GM21825 (cell line): ENCODE results near the gene TEP1.

Experiments used
- ATAC-seq: cut with Tn5 transposase; IDR thresholded peaks from one replicate; pipeline ENCODE4 v1.9.1; 2021; ENCODE audit warnings: mild to moderate bottlenecking, moderate library complexity; ENCODE audit not compliant: unreplicated experiment

The TEP1 gene

DNA sequence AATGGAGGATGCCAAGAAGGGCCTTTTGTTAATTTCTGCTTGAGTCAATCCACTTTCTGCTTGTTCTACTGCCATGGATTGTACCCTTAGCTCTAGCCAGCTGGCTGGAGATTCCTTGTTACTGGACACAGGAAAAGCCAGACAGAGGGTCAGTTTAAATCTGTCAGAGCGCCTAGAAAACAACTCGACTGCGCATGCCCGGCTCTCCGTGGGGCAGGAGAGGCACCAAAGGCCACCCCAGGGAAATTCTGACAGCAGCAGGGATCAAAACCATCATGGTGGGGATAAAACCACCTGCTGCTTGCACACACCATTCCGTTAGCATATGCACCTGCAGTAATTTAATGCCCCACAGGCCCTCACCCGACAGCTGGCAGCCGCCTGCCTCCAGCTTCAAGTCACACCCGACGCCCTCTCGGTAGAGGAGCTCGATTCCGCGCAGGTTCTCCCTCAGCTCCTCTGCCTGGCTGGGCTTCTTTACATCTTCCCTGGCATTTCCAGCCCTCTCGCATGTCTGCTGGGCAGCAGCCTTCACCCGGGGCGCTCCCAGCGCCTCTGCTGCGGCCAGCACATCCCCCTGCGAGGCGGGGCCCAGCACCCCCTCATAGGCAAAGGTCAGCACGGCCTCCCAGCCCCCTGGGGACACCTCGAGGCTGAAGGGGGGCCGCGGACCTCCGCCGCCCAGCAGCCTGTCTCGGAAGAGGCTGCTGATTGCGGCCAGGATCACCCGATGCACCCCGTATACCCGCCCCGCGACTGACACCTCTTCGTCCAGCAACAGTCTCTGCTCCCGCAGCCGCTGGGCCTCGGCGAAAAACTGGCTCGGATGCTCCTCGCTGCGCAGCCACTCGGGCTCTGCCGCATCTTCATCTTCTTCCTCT is 21.6 kb upstream of the TEP1 start:
- ATAC-seq = no peak

DNA sequence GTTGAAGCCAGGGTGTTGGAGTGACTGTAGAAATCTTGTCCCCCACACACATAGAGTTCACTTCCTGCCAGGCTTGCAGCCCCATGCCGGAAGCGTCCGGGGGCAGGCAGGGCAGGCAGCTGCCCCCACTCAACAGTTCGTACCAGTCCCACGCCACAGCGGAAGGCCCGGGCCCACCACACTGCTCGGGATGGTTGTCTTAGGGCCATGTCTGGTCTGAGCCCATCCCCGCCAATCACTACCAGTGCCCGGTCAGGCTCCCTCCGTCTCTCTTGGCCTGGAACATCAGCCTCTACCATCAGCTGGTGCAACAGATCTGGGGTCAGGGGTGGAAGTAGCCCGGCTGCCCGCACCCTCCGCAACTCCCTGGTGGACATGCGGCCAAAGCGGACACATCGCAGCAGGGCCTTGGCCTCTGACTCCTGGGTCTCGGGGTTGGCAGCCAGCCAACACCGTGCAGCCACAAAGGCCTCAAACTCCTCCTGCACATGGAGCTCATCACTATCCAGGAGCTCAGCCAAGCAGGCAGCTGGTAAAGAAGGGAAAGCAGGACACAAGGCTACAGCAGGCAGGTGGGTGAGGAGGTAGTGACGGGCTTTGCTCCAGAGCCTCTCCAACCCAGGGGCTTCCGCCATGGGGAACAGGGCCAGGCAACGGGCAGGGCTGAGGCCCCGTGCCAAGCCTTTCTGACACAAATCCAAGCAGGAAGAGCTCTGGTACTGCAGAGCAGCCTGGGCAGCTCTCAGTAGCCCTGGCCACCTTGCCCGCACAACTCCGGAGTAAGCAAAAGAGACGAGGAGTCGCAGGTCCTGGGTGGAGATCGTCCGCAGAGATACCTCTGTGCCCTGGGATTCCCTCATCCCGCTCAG is 16.7 kb upstream of the TEP1 start:
- ATAC-seq = no peak

DNA sequence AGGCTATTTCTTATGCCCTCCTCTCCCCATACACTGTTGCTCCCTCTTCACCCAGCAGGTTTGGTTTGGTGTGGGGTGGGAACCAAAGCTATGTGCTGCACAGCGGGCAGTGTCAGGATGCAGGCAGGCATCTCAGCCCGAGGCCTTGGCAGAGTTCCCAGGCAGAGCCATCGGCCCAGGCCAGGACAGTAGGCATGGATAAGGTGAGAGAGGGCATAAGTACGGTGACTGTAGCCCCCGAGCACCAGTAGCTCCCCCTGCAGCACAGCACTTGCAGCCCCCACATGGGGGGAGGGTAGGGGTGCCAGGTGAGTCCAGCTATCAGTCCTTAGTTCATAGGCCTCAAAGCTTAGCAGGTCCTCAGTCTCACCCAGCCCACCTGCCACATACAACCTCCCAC is 15.5 kb upstream of the TEP1 start:
- ATAC-seq = no peak

DNA sequence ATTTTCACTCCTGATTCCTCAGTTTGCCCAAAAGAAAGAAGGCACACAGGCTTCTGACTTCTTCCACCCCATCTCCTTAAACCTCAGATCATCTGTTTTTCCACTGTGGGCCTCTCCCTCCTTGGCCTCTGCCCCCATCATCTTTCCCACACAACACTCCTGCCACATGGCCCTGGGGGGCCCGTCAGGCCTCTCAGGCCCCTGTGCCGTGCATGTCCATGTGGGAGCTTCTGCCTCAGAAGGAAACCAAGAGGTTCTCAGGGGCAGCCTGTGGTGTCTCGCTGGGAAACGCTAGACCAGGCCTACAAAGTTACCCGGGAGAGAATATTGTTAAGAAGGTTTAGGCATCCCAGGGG is 14.7 kb upstream of the TEP1 start:
- peak; percentile 31 for ATAC-seq

DNA sequence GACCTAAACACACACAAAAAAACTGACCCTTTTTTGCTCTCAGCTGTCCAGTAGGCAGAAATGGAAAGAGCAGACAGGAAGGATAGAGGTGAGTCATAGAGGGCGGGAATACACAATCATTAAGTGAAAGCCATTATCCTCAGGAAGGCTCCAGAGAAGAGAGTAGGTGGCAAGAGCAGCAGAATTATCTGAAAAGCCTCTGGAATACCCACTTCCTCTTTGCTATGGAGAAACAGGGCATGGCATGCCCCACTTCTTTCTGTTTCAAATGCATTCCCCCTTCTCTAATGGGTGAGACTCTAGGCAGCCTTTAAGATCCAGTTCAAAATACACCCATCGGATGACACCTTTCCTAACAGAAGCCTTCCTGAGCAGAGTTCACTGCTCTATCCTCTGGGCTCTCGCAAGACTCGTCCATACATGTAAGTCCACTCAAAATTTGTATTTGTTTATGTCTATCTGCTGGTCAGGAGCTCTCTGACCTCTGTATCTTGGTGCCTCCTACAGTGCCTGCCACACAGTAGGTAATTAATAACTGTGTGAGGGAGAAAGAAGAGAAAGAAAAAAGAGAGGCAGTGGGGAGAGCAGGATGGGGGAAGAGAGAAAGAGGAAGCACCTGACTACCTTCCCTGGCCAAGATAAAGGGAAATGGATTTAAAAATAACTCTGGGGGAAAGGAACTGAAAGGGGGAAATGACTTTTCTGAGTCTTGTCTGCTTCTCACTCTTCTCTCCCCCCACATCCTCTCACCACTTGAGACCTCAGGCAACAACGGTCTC is 14.1 kb upstream of the TEP1 start:
- ATAC-seq = peak; percentile 74

DNA sequence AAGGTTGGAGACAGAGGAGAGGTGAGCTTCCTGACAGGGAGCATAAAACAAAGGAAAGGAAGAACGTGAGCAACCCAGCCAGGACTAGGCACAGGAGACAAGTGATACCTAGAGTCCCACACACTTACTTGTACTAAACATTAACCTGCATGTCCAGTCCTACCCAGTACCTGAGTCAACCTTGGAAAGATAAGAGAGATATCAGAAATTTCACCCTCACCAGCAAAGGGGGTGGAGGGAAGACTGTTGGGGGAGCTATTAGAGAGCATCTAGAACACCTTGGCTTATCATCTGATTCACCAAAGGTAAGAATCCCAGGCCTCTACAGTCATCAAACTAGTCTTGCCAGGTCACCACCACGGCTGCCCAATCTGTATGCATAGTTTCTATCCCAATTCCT is 11.6 kb upstream of the TEP1 start:
- no peak for ATAC-seq

DNA sequence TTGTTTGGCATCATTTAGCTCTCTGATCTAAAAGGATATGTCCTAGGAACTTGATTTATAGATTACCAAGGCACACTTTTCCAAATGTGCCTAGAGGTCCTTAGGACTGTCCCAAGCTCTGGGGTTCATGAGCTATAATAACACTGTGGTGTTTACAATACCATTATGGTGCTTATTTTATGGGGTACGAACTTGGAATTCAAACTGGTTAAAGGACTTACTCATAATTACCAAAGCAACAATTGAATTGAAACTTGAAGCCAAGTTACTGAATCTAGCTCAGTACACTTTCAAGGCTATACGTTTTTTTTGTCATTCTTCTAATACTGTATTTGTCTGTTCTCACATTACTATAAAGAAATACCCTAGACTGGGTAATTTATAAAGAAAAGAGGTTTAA is 9.6 kb upstream of the TEP1 start:
- no peak for ATAC-seq

DNA sequence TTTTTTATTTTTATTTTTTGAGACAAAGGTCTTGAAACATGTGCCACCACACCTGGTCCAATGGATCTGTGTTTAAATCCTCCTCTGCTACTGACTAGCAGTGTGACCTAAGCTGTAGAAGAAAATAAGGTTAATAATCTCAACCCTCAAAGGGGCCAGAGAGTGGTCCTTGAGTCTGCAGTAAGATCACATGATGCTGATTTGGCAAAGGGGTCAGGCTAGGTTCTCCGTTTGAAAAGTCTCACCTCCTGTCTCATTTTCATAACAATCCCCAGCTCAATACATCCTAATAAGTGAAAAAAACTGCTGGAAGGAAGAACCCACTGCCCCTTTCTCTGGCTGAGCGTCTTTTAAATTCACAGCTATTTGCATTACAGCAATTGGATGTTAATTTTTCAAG is 8.0 kb upstream of the TEP1 start:
- no peak for ATAC-seq

DNA sequence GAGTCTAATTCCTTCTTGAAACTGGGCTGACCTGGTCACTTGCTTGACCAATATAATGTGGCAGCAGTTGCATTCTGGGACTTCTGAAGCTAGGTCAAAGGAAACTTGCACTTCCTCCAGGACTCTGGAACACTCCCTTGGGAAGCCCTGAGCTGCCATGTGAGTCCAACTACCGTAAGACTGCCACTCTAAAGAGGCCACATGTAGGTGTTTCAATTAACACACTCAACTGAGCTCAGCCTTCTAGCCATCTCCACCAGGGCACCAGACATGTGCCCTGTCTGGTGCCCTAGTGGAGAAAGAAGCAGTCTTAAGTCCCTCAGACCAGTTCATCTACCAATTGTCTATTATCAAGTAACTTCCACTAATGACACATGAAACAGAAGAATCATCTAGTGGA is 6.1 kb upstream of the TEP1 start:
- no peak for ATAC-seq

DNA sequence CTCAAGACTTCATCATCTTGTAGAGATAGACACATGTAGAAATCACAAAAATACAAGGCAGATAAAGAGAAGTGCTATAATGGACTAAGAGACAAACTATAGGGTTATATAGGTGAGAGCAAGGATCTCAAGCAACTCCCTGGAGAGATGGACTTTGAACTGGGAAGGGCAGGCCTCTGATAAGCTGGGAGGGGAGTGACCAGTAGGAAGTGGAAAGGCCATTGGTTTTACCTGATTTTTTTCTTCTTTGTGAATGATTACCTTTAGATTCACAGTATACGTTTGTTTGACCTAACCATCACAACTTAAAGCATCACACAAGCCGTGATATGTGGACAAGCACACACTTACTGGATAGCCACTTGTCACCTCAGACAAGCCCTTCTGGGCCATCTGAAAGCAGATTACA is 5.2 kb upstream of the TEP1 start:
- no peak for ATAC-seq

DNA sequence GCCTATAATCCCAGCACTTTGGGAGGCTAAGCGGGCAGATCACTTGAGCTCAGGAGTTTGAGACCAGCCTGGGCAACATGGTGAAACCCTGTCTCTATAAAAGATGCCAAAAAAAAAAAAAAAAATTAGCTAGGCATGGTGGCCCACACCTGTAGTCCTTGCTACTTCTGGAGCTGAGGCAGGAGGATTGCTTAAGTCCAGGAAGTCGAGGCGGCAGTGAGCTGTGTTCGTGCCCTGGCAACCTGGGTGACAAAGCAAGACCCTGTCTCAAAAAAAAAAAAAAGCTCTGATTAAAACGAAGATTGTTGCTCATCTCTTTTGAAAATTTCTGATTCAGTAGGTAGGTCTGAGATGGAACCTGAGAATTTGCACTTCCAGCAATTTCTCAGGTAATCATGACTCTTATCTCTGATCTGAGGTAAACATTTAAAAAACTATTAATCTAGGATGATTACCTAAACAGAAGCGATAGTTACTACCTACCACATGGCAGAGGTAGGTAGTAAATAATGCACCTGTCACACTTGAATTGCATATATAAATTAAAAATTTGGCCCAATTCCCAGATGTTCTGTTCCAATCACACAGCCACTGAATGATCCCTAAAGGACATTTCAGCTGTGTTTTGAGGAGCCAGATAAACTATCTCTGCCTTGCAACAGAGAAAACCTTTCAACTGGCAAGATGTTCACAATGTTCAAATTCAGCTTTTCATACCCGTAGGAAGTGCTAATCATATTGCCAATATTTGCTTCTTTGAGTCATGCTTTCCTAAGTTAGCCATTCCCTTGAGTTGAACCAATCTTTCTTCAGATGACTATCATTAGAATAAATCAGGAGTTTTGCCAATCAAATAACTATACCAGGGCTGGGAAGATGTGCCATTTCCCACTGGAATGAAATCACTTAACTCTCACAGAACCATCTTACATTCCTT is 4.2 kb upstream of the TEP1 start:
- ATAC-seq = no peak

DNA sequence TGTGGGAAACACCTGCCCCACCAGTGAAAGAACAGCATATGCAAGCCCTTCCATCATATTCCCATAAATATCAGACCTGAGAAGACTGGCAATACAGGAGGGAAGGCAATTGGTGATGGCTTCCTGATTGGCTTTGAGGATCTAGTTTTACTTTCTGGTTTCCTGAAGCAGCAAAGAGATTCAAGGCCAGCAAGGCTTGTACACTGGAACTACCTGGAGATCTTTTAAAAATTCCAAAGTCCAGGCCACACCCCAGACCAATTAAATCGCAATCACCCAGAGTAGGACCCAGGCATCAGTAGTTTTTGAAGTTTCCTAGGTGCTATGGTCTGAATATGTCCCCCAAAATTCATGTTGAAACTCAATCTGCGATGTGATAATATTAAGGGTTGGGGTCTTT is 2.9 kb upstream of the TEP1 start:
- ATAC-seq = no peak

DNA sequence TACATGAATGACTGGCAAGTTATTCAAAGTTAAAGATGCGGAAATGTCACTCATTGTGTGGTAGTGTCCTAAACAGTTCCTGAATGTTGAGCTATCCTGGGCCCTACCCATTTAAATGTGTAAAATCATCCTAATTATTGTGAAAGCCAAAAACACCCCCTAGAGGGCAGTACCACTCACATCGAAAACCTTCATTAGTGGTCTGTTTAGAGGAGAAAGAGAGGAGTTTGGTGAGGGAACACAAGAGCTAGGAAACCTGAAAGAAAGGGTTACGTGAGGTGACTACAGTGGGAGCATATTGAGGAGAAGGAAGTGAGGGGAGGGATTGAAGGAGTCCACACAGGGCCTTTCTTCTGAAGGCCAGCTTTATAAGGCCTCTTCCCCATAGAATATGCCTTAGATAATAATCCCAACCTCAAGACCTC is 2.5 kb upstream of the TEP1 start:
- ATAC-seq = no peak

DNA sequence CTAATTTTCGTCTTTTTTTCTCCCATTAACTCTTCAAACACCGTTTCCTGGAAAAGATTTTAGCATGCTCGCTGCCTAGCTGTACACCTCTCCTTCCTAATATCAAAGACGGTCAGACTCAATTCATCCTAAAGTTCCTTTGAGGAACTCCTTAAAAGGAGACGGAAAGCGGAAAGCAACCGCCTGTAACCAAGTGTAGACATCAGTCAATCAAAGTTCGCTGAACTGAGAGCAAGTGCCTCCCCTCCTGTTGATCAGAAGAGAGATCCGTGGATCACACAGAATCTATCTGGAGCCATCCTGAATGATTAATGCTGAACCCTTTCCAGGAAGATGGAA is 412 bp upstream of the TEP1 start:
- ATAC-seq = peak; percentile 35

DNA sequence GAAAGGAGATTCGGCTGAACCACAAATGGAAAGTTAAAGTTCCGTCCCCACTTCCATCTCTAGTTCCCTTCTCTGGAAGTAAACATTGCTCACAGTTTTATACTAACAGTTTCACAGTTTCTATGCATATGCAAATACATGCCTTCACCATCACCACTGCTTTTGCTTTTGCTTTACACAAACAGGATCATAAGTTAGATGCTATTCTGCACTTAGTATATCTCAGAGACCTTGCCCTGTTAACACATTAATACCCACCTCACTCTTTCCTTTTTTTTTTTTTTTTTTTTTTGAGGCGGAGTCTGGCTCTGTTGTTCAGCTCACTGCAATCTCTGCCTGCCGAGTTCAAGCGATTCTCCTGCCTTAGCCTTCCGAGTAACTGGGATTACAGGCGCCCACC is 890 bp downstream of the TEP1 start:
- ATAC-seq = peak; percentile 47

DNA sequence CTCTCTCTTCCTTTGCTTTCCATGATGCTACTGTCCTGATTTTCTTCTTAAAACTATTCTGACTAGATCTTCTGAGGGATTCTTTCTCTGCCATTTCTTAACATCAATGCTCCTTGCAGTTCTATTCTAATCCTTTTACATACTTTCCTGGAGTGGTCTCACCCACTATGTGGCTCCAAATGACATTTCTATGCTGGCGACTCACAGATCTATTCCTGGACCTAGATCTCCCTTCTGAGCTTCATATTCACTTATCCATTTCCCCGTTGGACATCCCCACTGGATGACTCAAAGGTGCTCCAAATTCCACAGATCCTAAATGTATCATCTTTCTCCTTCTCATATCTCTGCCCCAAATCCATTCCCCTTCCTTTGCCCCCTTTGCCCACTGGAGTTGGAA is 4.1 kb downstream of the TEP1 start:
- no peak for ATAC-seq

DNA sequence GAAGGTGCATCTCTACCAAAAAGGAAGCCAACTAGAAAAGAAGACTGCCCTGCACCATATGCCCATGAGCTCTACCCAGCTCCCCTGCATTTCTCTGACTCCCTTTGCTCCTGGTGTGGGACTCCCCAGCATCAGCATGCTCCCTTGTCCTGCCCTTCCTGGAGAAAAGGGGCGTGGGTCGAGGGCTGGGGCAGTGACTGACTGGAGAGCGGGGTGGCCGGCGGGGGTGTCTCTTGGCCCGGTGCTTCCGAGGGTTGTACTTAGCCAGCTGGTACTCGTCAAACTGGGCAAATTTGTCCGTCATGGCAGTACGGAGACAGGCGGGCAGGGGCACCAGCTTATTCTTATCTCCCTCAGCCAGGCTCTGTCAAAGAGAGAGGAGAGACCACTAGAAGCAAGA is 9.8 kb downstream of the TEP1 start:
- no peak for ATAC-seq

DNA sequence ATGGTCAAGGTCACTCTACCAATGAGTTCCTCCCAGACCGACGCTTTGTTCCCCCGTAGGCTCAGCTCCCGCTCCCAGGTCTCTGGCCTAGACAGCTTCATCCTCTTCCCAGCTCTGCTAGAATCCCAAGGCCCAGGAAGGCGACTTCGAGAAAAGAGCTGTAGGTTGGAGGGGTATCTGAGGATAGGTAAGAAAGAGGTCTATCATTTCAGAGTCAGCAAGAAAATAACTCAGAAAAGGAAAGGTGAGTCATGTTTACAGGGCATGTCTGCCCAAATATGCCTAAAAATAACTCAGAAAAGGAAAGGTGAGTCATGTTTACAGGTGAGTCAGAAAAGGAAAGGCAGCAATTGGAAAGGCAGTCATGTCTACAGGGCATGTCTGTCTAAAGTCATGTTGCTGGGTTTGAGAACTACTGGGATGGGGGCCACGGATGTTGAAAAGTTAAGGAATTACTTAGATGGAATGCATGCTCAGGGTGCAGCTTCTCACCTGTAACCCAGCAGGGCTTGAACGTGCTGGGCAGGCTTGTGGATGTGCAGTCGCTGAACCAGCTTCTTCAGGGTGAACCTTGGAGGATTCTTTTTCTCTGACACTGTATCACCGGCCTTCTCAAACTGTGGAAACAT is 12.2 kb downstream of the TEP1 start:
- ATAC-seq = no peak

DNA sequence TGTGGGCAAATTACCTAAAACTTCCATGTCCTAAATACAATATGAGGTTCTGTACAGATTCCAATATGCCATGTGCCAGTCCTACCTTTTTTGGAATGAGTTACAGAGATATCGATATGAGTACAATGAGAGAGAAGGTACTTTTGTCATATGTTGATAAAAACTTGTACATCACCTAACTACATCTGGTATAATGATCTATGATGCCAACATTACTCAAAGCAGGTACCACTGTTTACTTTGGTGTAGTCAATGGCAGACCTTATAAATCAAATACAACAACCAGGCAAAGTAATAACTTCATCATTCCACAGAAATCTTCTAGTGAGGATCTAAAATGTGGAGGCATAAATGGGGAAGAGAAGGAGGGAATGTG is 12.7 kb downstream of the TEP1 start:
- no peak for ATAC-seq

DNA sequence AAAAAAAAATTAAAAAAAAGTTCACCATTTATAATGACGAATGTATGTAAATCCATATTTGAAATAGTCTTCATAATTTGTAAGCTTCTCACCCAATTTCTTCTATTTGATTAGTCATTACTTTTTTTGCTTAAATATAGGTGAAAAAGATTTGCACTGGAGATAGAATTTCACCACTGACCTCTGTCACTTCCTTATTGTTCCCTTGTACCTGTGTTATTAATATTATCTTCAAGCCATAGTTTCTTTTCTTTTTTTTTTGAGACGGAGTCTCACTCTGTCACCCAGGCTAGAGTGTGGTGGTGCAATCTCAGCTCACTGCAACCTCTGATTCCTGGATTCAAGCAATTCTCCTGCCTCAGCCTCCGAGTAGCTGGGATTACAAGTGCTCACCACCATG is 15.8 kb downstream of the TEP1 start:
- no peak for ATAC-seq
